A673 (cell line): ENCODE results near the gene UBE2J1.

Experiments
- EZH2 ChIP-seq: fragments of 200-600 bp; sonication (generic); IDR thresholded peaks from 2 replicates; pipeline ENCODE4 v1.6.1; 2017; ENCODE audit warnings: borderline replicate concordance, low read depth, mild to moderate bottlenecking, mixed read lengths, antibody characterized with exemption, low read length; ENCODE audit not compliant: poor library complexity, severe bottlenecking
- TF ChIP-seq, protein P1 (sequence below): fragments of 300-800, 200-600 bp; sonication (generic); conservative IDR thresholded peaks from 2 replicates; pipeline ENCODE4 v1.5.1; 2017; ENCODE audit warnings: low read depth, mild to moderate bottlenecking, antibody characterized with exemption, low read length, moderate library complexity, mixed read lengths

DNA sequence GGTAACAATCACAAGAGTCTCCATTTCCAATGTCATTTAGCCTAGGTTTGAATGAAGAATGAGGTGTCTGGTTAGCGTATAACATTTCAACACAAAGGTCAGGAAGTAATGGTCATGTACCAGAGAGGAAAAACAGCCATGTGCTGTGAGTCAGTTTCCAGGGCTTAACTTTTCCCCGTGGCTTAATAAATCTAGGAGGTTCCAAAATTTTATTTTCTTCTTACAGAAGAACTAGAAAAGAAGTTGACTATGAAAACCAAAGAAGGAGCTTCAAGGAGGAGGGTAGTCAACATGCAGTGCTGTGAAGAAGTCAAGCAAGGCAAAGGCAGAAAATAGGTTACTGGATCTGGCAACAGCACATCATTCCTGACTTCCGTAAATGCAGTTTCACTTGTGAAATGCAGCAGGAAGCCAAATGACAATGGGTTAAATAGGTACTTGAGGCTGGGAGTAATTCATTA, 29.0 kb downstream of the UBE2J1 start:
- TF ChIP-seq, protein P1, sequence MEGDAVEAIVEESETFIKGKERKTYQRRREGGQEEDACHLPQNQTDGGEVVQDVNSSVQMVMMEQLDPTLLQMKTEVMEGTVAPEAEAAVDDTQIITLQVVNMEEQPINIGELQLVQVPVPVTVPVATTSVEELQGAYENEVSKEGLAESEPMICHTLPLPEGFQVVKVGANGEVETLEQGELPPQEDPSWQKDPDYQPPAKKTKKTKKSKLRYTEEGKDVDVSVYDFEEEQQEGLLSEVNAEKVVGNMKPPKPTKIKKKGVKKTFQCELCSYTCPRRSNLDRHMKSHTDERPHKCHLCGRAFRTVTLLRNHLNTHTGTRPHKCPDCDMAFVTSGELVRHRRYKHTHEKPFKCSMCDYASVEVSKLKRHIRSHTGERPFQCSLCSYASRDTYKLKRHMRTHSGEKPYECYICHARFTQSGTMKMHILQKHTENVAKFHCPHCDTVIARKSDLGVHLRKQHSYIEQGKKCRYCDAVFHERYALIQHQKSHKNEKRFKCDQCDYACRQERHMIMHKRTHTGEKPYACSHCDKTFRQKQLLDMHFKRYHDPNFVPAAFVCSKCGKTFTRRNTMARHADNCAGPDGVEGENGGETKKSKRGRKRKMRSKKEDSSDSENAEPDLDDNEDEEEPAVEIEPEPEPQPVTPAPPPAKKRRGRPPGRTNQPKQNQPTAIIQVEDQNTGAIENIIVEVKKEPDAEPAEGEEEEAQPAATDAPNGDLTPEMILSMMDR, result no peak
- TF ChIP-seq EZH2, result no peak
